Measurements from ENCODE around the gene DUOX1. TPM values are rescaled to one million over a fixed set of nuclear protein-coding genes. Genes with fewer than 3 reads are reported as not detected.
A peak's percentile ranks its signal among the peaks of the same experiment; 100 is the strongest.

DUOX1 gene
- total RNA-seq, 8 experiments from 2014 or later, result 0.72 to 3.0 (median 1.4) TPM

GRCh38 chr15:45157974-45158373 lies 28.2 kb downstream of the DUOX1 start:
- WGBS, 10 experiments, result 0% methylated on average over 1 of the region's 1 CpG; no CpG with 5 or more reads in 6 of the 10 experiments
- peak; percentile 68 to 94 (median 88) for ATAC-seq (replicated peaks in 6 of 8)
- in situ Hi-C loops (cut with MboI; ENCODE audit: low pct_unique_long_range_greater_than_20kb in 2 of 9, low sequenced_read_pairs in 9 of 9, unreplicated experiment in 9 of 9), result loop anchor here in 3 of 9 experiments (25.0 kb wide), 2 partner anchors 229 to 254 kb away; partner anchors contain the start of gene GATM (in 2 of the 3)
- Histone ChIP-seq H3K27ac (no peak overlapping the region), H3K4me3 (no peak overlapping the region), H3K4me1 (replicated peaks in 1 of 2) (peaks cover 12 to 13% of the 10 kb centered on the region in 2 donors)

- 90 to 100% (median 100%) methylated on average over 1 to 2 of the region's 14 CpGs; no CpG with 5 or more reads in 7 of the 10 experiments for WGBS, 10 experiments
- no peak overlapping the region for H3K4me3 ChIP-seq
- in situ Hi-C loops (cut with MboI; ENCODE audit: low pct_unique_long_range_greater_than_20kb in 2 of 9, low sequenced_read_pairs in 9 of 9, unreplicated experiment in 9 of 9), result loop anchor here in 3 of 9 experiments (25.0 kb wide), 2 partner anchors 226 to 251 kb away; partner anchors contain the start of gene GATM (in 2 of the 3)
- no peak for ATAC-seq (replicated peaks in 6 of 8)
- peaks cover 26% of the 10 kb centered on the region in 2 donors for H3K4me1 ChIP-seq (replicated peaks in 1 of 2)
- H3K27ac ChIP-seq, result no peak overlapping the region
These were observed 31.9 kb downstream of the DUOX1 start for GRCh38 chr15:45161666-45162065.

GRCh38 chr15:45162771-45163507 lies 33.1 kb downstream of the DUOX1 start:
- H3K4me3 ChIP-seq, result no peak overlapping the region
- WGBS, 10 experiments, result 0 to 30% (median 7%) methylated on average over 1 to 4 of the region's 7 CpGs; no CpG with 5 or more reads in 3 of the 10 experiments
- in situ Hi-C loops (cut with MboI; ENCODE audit: low pct_unique_long_range_greater_than_20kb in 2 of 9, low sequenced_read_pairs in 9 of 9, unreplicated experiment in 9 of 9), result loop anchor here in 3 of 9 experiments (25.0 kb wide), 2 partner anchors 224 to 249 kb away; partner anchors contain the start of gene GATM (in 2 of the 3)
- H3K4me1 ChIP-seq (replicated peaks in 1 of 2), result peaks cover 18 to 22% of the 10 kb centered on the region in 2 donors
- peak; percentile 42 to 74 (median 56) for ATAC-seq (replicated peaks in 6 of 8)
- H3K27ac ChIP-seq, result no peak overlapping the region

- in situ Hi-C loops (cut with MboI; ENCODE audit: low pct_unique_long_range_greater_than_20kb in 2 of 9, low sequenced_read_pairs in 9 of 9, unreplicated experiment in 9 of 9), result loop anchor here in 3 of 9 experiments (25.0 kb wide), 2 partner anchors 224 to 249 kb away; partner anchors contain the start of gene GATM (in 2 of the 3)
- no peak for ATAC-seq (replicated peaks in 6 of 8)
- no peak overlapping the region for H3K27ac ChIP-seq
- WGBS, 10 experiments, result 51 to 100% (median 99%) methylated on average over 1 to 6 of the region's 9 CpGs; no CpG with 5 or more reads in 2 of the 10 experiments
- H3K4me1 ChIP-seq (replicated peaks in 1 of 2), result peaks cover 13 to 23% of the 10 kb centered on the region in 2 donors
- H3K4me3 ChIP-seq, result no peak overlapping the region
These were observed 33.7 kb downstream of the DUOX1 start for GRCh38 chr15:45163508-45163856.

- Histone ChIP-seq H3K4me1 (replicated peaks in 1 of 2) (peaks cover 23 to 37% of the 10 kb centered on the region in 2 donors), H3K27ac (no peak overlapping the region), H3K4me3 (no peak overlapping the region)
- in situ Hi-C loops (cut with MboI; ENCODE audit: low pct_unique_long_range_greater_than_20kb in 2 of 9, low sequenced_read_pairs in 9 of 9, unreplicated experiment in 9 of 9), result loop anchor here in 3 of 9 experiments (25.0 kb wide), 2 partner anchors 222 to 247 kb away; partner anchors contain the start of gene GATM (in 2 of the 3)
- ATAC-seq (replicated peaks in 6 of 8), result no peak
- WGBS, 10 experiments, result 100% methylated on average over 1 of the region's 1 CpG; no CpG with 5 or more reads in 6 of the 10 experiments
These were observed 35.1 kb downstream of the DUOX1 start for GRCh38 chr15:45164914-45165313.

- Histone ChIP-seq H3K4me3 (no peak overlapping the region), H3K27ac (peak overlapping the region; percentile 95 to 97), H3K4me1 (replicated peaks in 1 of 2) (peaks cover 25 to 42% of the 10 kb centered on the region in 2 donors)
- no peak for ATAC-seq (replicated peaks in 6 of 8)
- in situ Hi-C loops (cut with MboI; ENCODE audit: low pct_unique_long_range_greater_than_20kb in 2 of 9, low sequenced_read_pairs in 9 of 9, unreplicated experiment in 9 of 9), result loop anchor here in 3 of 9 experiments (25.0 kb wide), 2 partner anchors 222 to 247 kb away; partner anchors contain the start of gene GATM (in 2 of the 3)
- 80 to 100% methylated on average over 1 to 4 of the region's 5 CpGs; no CpG with 5 or more reads in 8 of the 10 experiments for WGBS, 10 experiments
These were observed 35.7 kb downstream of the DUOX1 start for GRCh38 chr15:45165536-45165935.

GRCh38 chr15:45166834-45167630 lies 37.2 kb downstream of the DUOX1 start:
- Histone ChIP-seq H3K4me1 (replicated peaks in 1 of 2) (peaks cover 25 to 51% of the 10 kb centered on the region in 2 donors), H3K4me3 (peak overlapping the region; percentile 30 to 51 (median 38)), H3K27ac (peak overlapping the region; percentile 95 to 97)
- ATAC-seq (replicated peaks in 6 of 8), result peak; percentile 72 to 84 (median 76)
- in situ Hi-C loops (cut with MboI; ENCODE audit: low pct_unique_long_range_greater_than_20kb in 2 of 9, low sequenced_read_pairs in 9 of 9, unreplicated experiment in 9 of 9), result loop anchor here in 3 of 9 experiments (25.0 kb wide), 2 partner anchors 220 to 245 kb away; partner anchors contain the start of gene GATM (in 2 of the 3)
- no CpG with 5 or more reads among the region's 79 CpGs for WGBS, 10 experiments

- in situ Hi-C loops (cut with MboI; ENCODE audit: low pct_unique_long_range_greater_than_20kb in 2 of 9, low sequenced_read_pairs in 9 of 9, unreplicated experiment in 9 of 9), result loop anchor here in 3 of 9 experiments (25.0 kb wide), 2 partner anchors 220 to 245 kb away; partner anchors contain the start of gene GATM (in 2 of the 3)
- peaks cover 30 to 58% of the 10 kb centered on the region in 2 donors for H3K4me1 ChIP-seq (replicated peaks in 1 of 2)
- 53 to 100% methylated on average over 1 to 6 of the region's 9 CpGs; no CpG with 5 or more reads in 8 of the 10 experiments for WGBS, 10 experiments
These were observed 37.9 kb downstream of the DUOX1 start for GRCh38 chr15:45167631-45168205.

GRCh38 chr15:45168286-45168685 lies 38.5 kb downstream of the DUOX1 start:
- no peak for ATAC-seq (replicated peaks in 6 of 8)
- no peak overlapping the region for H3K27ac ChIP-seq
- 80% methylated on average over 1 of the region's 4 CpGs; no CpG with 5 or more reads in 9 of the 10 experiments for WGBS, 10 experiments
- H3K4me1 ChIP-seq (replicated peaks in 1 of 2), result peaks cover 33 to 64% of the 10 kb centered on the region in 2 donors
- in situ Hi-C loops (cut with MboI; ENCODE audit: low pct_unique_long_range_greater_than_20kb in 2 of 9, low sequenced_read_pairs in 9 of 9, unreplicated experiment in 9 of 9), result loop anchor here in 3 of 9 experiments (25.0 kb wide), 2 partner anchors 219 to 244 kb away; partner anchors contain the start of gene GATM (in 2 of the 3)
- H3K4me3 ChIP-seq, result no peak overlapping the region

More at GRCh38 chr15:45167631-45168205, 37.9 kb downstream of the DUOX1 start:
- Histone ChIP-seq H3K27ac (peak overlapping the region; percentile 95 to 97), H3K4me3 (peak overlapping the region; percentile 30 to 51 (median 38))
- ATAC-seq (replicated peaks in 6 of 8), result peak in 1 of 8 experiments; percentile 1

- peak overlapping the region; percentile 43 to 79 for H3K27ac ChIP-seq
- in situ Hi-C loops (cut with MboI; ENCODE audit: low pct_unique_long_range_greater_than_20kb in 2 of 9, low sequenced_read_pairs in 9 of 9, unreplicated experiment in 9 of 9), result loop anchor here in 3 of 9 experiments (25.0 kb wide), 2 partner anchors 218 to 243 kb away; partner anchors contain the start of gene GATM (in 2 of the 3)
These were observed 39.2 kb downstream of the DUOX1 start for GRCh38 chr15:45168751-45169551.

More at GRCh38 chr15:45168751-45169551, 39.2 kb downstream of the DUOX1 start:
- ATAC-seq (replicated peaks in 6 of 8), result no peak
- Histone ChIP-seq H3K4me3 (no peak overlapping the region), H3K4me1 (replicated peaks in 1 of 2) (peaks cover 39 to 71% of the 10 kb centered on the region in 2 donors)
- 38 to 100% (median 86%) methylated on average over 1 to 3 of the region's 9 CpGs; no CpG with 5 or more reads in 1 of the 10 experiments for WGBS, 10 experiments
